Mesendoderm (in vitro differentiated cells): ENCODE measurements around the gene DDX1.

Experiments used
- DNase-seq: peaks from one replicate; pipeline ENCODE4 v3.0.0; 2013
- H2AK5ac ChIP-seq: 2 replicates; pipeline ENCODE4 v1.6.1; 2013; ENCODE audit warnings: low read length, inconsistent platforms
- H2BK120ac ChIP-seq: 2 replicates; pipeline ENCODE4 v1.6.1; 2013; ENCODE audit warnings: low read depth, mild to moderate bottlenecking, low read length, moderate library complexity, mixed read lengths
- H2BK15ac ChIP-seq: replicated peaks from 2 replicates; pipeline ENCODE4 v1.6.1; 2013; ENCODE audit warnings: low read depth, mild to moderate bottlenecking, moderate library complexity
- H2BK5ac ChIP-seq: 2 replicates; pipeline ENCODE4 v1.6.1; 2013; ENCODE audit warnings: low read length, inconsistent platforms
- H3K18ac ChIP-seq: 2 replicates; pipeline ENCODE4 v1.6.1; 2013; ENCODE audit warnings: mild to moderate bottlenecking, low read length, mixed read lengths
- H3K23ac ChIP-seq: one replicate; pipeline ENCODE4 v1.6.1; 2013; ENCODE audit warnings: low read length
- H3K27ac ChIP-seq: 2 replicates; pipeline ENCODE4 v1.5.1; 2013; ENCODE audit warnings: low read depth, mild to moderate bottlenecking, inconsistent platforms, low read length, moderate library complexity
- H3K27me3 ChIP-seq: 2 replicates; pipeline ENCODE4 v1.6.1; 2013; ENCODE audit warnings: low read length, control low read depth, mild to moderate bottlenecking, inconsistent platforms; ENCODE audit not compliant: insufficient read depth, poor library complexity
- H3K36me3 ChIP-seq: 2 replicates; pipeline ENCODE4 v1.6.1; 2013; ENCODE audit warnings: low read length, inconsistent platforms; ENCODE audit not compliant: control insufficient read depth, insufficient read depth
- H3K4ac ChIP-seq: one replicate; pipeline ENCODE4 v1.6.1; 2013; ENCODE audit warnings: low read depth, mild to moderate bottlenecking, low read length, moderate library complexity
- H3K4me1 ChIP-seq: 2 replicates; pipeline ENCODE4 v1.6.1; 2013; ENCODE audit warnings: low read depth, low read length, inconsistent platforms; ENCODE audit not compliant: control insufficient read depth
- H3K4me2 ChIP-seq: 2 replicates; pipeline ENCODE4 v1.6.1; 2013; ENCODE audit warnings: low read length
- H3K4me3 ChIP-seq: 2 replicates; pipeline ENCODE4 v1.5.1; 2013; ENCODE audit warnings: mild to moderate bottlenecking, low read length
- H3K56ac ChIP-seq: one replicate; pipeline ENCODE4 v1.6.1; 2013; ENCODE audit warnings: low read length
- H3K79me1 ChIP-seq: 2 replicates; pipeline ENCODE4 v1.6.1; 2013; ENCODE audit warnings: low read length, inconsistent platforms
- H3K79me2 ChIP-seq: 2 replicates; pipeline ENCODE4 v1.6.1; 2013; ENCODE audit warnings: mild to moderate bottlenecking, low read length; ENCODE audit not compliant: control insufficient read depth, insufficient read depth
- H3K9ac ChIP-seq: 2 replicates; pipeline ENCODE4 v1.6.1; 2013; ENCODE audit warnings: low read length, inconsistent platforms
- H4K5ac ChIP-seq: one replicate; pipeline ENCODE4 v1.6.1; 2013; ENCODE audit warnings: low read length
- H4K8ac ChIP-seq: one replicate; pipeline ENCODE4 v1.6.1; 2013; ENCODE audit warnings: low read depth, mild to moderate bottlenecking, control low read depth, low read length, moderate library complexity
- WGBS: extraction: QIAGEN DNeasy Blood & Tissue Kit; methylation state at CpG from one replicate; pipeline ENCODE4 v1.1.7; 2013; ENCODE audit warnings: low lambda C conversion rate, missing lambda C conversion rate; ENCODE audit not compliant: insufficient coverage; ENCODE audit errors: extremely low coverage; 5-methylcytosine and 5-hydroxymethylcytosine counted together

The DDX1 gene

DNA sequence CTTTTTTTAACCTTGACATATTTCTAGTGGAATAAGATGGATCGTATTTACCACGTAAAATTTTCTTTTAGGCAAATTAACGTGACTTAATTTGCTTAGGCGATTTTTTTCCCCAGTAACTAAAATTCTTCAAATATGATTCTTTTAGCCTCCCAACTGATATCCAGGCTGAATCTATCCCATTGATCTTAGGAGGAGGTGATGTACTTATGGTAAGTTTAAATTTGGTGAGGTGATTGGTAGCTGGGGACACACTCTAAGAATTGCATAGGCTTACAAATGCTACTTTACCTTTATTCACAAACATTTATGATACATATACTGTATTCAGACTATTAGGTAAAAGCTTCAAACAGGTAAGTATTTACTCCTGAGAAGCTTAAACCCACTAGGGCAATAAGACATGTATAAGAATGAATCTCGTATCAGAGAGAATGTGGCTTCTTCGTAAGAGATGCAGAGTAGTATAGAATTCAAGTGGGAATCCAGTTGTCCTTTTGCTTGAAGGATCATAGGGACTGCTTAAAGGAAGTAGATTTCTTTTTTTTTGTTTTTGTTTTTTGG lies 3.8 kb downstream of the DDX1 start:
- H3K4me1 ChIP-seq, result no peaks in the 10 kb centered on the region
- no peak overlapping the region for H3K27ac ChIP-seq
- H3K23ac ChIP-seq, result no peak overlapping the region
- no peak overlapping the region for H3K4me3 ChIP-seq
- no peak overlapping the region for H3K56ac ChIP-seq
- no peaks in the 10 kb centered on the region for H3K27me3 ChIP-seq
- H2BK120ac ChIP-seq, result no peak overlapping the region
- peaks cover 25% of the 10 kb centered on the region for H3K79me2 ChIP-seq
- no peak overlapping the region for H3K4ac ChIP-seq
- H2AK5ac ChIP-seq, result no peak overlapping the region
- WGBS, result 100% methylated on average over 3 of the region's 6 CpGs
- H4K8ac ChIP-seq, result no peak overlapping the region
- H2BK5ac ChIP-seq, result no peak overlapping the region
- no peak overlapping the region for H3K9ac ChIP-seq
- H3K79me1 ChIP-seq, result peaks cover 7% of the 10 kb centered on the region
- peaks cover 6% of the 10 kb centered on the region for H3K36me3 ChIP-seq
- H3K4me2 ChIP-seq, result no peak overlapping the region
- H2BK15ac ChIP-seq, result no peak overlapping the region
- DNase-seq, result no peak
- H3K18ac ChIP-seq, result no peak overlapping the region
- no peak overlapping the region for H4K5ac ChIP-seq

DNA sequence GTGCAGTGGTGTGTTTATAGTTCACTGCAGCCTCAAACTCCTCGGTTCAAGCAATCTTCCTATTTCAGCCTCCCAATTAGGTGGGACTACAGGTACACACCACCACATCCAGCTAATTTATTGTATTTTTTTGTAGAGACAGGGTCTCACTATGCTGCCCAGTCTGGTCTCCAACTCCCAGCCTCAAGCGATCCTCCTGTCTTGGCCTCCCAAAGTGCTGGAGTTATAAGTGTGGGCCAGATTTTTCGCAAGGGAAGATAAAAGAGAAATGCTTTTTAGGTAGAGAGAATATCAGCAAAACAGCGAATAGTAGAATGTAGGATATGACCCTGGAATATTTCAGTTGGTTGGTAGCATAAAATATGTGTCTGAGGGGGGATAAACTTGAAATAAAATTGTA lies 4.3 kb downstream of the DDX1 start:
- DNase-seq, result no peak
- Histone ChIP-seq H2BK5ac (no peak overlapping the region), H3K4me3 (no peak overlapping the region), H3K4me2 (no peak overlapping the region), H3K56ac (no peak overlapping the region), H3K23ac (no peak overlapping the region), H2BK15ac (no peak overlapping the region), H3K27ac (no peak overlapping the region), H2AK5ac (no peak overlapping the region), H3K79me2 (peaks cover 25% of the 10 kb centered on the region), H3K27me3 (no peaks in the 10 kb centered on the region), H3K9ac (no peak overlapping the region), H3K79me1 (peaks cover 7% of the 10 kb centered on the region), H4K5ac (no peak overlapping the region), H3K36me3 (peaks cover 6% of the 10 kb centered on the region), H4K8ac (no peak overlapping the region), H2BK120ac (no peak overlapping the region), H3K4me1 (no peaks in the 10 kb centered on the region), H3K4ac (no peak overlapping the region), H3K18ac (no peak overlapping the region)
- no CpG with 5 or more reads among the region's 4 CpGs for WGBS

DNA sequence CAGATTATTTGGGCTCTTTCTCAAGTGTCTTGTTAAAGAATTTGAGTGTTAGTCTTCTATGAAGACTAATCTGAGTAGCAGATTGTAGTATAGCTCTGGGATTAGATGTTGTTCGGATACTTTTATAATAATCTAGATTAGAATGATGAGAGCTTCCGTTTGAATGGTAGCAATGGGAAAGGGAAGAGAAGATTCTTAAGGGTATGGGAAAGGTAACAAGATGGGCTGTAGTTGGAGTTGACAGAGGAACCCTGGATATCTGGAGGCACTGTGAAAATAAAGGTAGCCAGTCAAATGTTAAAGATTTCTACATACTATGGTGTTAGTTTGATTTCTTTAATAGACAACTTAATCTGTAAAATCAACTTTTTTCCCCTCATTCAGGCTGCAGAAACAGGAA lies 4.7 kb downstream of the DDX1 start:
- no peak overlapping the region for H4K8ac ChIP-seq
- H3K27ac ChIP-seq, result no peak overlapping the region
- H3K36me3 ChIP-seq, result peaks cover 8% of the 10 kb centered on the region
- peaks cover 7% of the 10 kb centered on the region for H3K79me1 ChIP-seq
- no peak overlapping the region for H3K4me2 ChIP-seq
- no peak overlapping the region for H3K18ac ChIP-seq
- no peak overlapping the region for H2BK120ac ChIP-seq
- H2BK5ac ChIP-seq, result no peak overlapping the region
- peaks cover 25% of the 10 kb centered on the region for H3K79me2 ChIP-seq
- H2BK15ac ChIP-seq, result no peak overlapping the region
- no peak overlapping the region for H3K4ac ChIP-seq
- H3K23ac ChIP-seq, result no peak overlapping the region
- no peak overlapping the region for H2AK5ac ChIP-seq
- no peak overlapping the region for H4K5ac ChIP-seq
- H3K4me3 ChIP-seq, result no peak overlapping the region
- no peak overlapping the region for H3K56ac ChIP-seq
- H3K4me1 ChIP-seq, result no peaks in the 10 kb centered on the region
- no peak overlapping the region for H3K9ac ChIP-seq
- DNase-seq, result no peak
- WGBS, result no CpG with 5 or more reads among the region's 2 CpGs
- H3K27me3 ChIP-seq, result no peaks in the 10 kb centered on the region

DNA sequence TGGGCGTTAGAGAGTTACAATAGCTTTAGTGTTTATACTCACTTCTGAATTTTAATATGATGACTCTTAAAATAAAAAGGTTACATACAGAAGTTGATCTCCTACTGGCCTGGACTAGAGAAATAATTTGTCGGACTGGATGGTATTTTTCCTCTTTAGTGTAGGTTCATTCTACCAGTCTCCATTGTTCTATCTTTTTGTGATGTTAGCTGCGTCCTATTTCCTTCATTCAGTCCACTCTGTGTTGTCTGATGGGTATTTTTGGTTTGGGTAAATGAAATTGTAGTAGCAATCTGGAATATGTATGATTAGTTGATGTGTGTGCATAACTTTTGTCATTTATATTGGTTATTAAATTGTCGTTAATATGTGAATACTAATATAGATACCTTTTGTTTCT lies 5.3 kb downstream of the DDX1 start:
- no peak overlapping the region for H3K4me3 ChIP-seq
- DNase-seq, result no peak
- H3K4ac ChIP-seq, result no peak overlapping the region
- H3K4me2 ChIP-seq, result no peak overlapping the region
- peaks cover 8% of the 10 kb centered on the region for H3K36me3 ChIP-seq
- H2BK15ac ChIP-seq, result no peak overlapping the region
- WGBS, result 100% methylated on average over 1 of the region's 4 CpGs
- H3K79me2 ChIP-seq, result peaks cover 23% of the 10 kb centered on the region
- H3K56ac ChIP-seq, result no peak overlapping the region
- peaks cover 7% of the 10 kb centered on the region for H3K79me1 ChIP-seq
- no peak overlapping the region for H3K18ac ChIP-seq
- H3K27ac ChIP-seq, result no peak overlapping the region
- no peaks in the 10 kb centered on the region for H3K4me1 ChIP-seq
- H3K9ac ChIP-seq, result no peak overlapping the region
- H2AK5ac ChIP-seq, result no peak overlapping the region
- no peak overlapping the region for H3K23ac ChIP-seq
- no peak overlapping the region for H4K8ac ChIP-seq
- H2BK120ac ChIP-seq, result no peak overlapping the region
- H2BK5ac ChIP-seq, result no peak overlapping the region
- no peak overlapping the region for H4K5ac ChIP-seq
- no peaks in the 10 kb centered on the region for H3K27me3 ChIP-seq

DNA sequence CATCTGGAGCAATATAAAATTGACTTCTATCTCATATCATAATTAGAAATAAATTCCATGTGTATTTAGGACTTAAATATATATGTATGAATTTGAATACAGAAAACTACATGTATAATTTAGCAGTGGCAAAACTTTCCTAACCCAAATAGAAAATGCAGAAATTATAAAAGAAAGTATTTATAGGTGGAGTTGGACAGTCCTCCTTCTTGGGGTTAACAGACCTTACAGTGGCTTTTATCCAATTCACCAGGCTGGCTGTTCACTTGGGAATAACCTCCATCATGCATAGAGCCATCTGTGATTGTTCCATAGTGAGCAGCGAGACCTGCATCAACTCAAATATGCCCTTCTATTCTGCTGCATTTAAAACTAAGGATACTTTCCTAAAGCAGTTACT lies 8.3 kb downstream of the DDX1 start:
- H3K56ac ChIP-seq, result no peak overlapping the region
- no peaks in the 10 kb centered on the region for H3K27me3 ChIP-seq
- no peak overlapping the region for H2BK120ac ChIP-seq
- H4K8ac ChIP-seq, result no peak overlapping the region
- no peaks in the 10 kb centered on the region for H3K79me2 ChIP-seq
- no peak for DNase-seq
- H3K79me1 ChIP-seq, result peaks cover 3% of the 10 kb centered on the region
- no peak overlapping the region for H4K5ac ChIP-seq
- H3K4ac ChIP-seq, result no peak overlapping the region
- no CpG with 5 or more reads among the region's 1 CpG for WGBS
- no peak overlapping the region for H3K4me3 ChIP-seq
- no peak overlapping the region for H3K18ac ChIP-seq
- H3K4me2 ChIP-seq, result no peak overlapping the region
- H2BK15ac ChIP-seq, result no peak overlapping the region
- H3K36me3 ChIP-seq, result peaks cover 11% of the 10 kb centered on the region
- H2AK5ac ChIP-seq, result no peak overlapping the region
- H3K9ac ChIP-seq, result no peak overlapping the region
- no peaks in the 10 kb centered on the region for H3K4me1 ChIP-seq
- no peak overlapping the region for H2BK5ac ChIP-seq
- H3K27ac ChIP-seq, result no peak overlapping the region
- no peak overlapping the region for H3K23ac ChIP-seq

DNA sequence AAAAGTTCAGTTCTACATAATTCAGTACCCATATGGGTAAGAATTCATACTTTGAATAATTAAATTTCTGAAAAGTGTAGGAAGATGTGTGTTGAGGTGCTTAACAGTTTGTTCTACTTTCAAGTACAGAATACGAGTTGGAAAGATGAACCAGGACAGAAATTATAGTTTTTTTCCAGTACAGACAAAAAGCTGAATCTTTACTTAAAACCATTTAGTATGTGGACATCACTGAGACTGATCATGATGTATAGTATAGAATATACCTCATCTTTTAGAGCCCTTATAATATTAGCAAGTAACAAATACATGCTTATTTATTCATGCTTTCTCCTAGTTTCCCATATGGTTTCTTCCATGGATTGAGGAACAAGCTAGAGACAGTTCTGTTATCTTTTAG lies 10.0 kb downstream of the DDX1 start:
- no peak overlapping the region for H3K56ac ChIP-seq
- no peak overlapping the region for H3K18ac ChIP-seq
- H2BK120ac ChIP-seq, result no peak overlapping the region
- no peaks in the 10 kb centered on the region for H3K4me1 ChIP-seq
- H3K23ac ChIP-seq, result no peak overlapping the region
- H3K4me3 ChIP-seq, result no peak overlapping the region
- no peaks in the 10 kb centered on the region for H3K27me3 ChIP-seq
- H3K27ac ChIP-seq, result no peak overlapping the region
- no peak for DNase-seq
- no peak overlapping the region for H3K4ac ChIP-seq
- WGBS, result no CpG with 5 or more reads among the region's 1 CpG
- H3K9ac ChIP-seq, result no peak overlapping the region
- H3K79me2 ChIP-seq, result no peaks in the 10 kb centered on the region
- no peak overlapping the region for H4K5ac ChIP-seq
- H3K36me3 ChIP-seq, result peaks cover 11% of the 10 kb centered on the region
- H3K4me2 ChIP-seq, result no peak overlapping the region
- H2BK5ac ChIP-seq, result no peak overlapping the region
- no peaks in the 10 kb centered on the region for H3K79me1 ChIP-seq
- no peak overlapping the region for H4K8ac ChIP-seq
- no peak overlapping the region for H2AK5ac ChIP-seq
- no peak overlapping the region for H2BK15ac ChIP-seq
